Measurements from ENCODE around the gene PTPRM. TPM values are rescaled to one million over a fixed set of nuclear protein-coding genes. Genes with fewer than 3 reads are reported as not detected.

PTPRM gene
- total and polyA plus RNA-seq, 2 experiments from 2014 or later, result 30.9 to 62.8 TPM

DNA sequence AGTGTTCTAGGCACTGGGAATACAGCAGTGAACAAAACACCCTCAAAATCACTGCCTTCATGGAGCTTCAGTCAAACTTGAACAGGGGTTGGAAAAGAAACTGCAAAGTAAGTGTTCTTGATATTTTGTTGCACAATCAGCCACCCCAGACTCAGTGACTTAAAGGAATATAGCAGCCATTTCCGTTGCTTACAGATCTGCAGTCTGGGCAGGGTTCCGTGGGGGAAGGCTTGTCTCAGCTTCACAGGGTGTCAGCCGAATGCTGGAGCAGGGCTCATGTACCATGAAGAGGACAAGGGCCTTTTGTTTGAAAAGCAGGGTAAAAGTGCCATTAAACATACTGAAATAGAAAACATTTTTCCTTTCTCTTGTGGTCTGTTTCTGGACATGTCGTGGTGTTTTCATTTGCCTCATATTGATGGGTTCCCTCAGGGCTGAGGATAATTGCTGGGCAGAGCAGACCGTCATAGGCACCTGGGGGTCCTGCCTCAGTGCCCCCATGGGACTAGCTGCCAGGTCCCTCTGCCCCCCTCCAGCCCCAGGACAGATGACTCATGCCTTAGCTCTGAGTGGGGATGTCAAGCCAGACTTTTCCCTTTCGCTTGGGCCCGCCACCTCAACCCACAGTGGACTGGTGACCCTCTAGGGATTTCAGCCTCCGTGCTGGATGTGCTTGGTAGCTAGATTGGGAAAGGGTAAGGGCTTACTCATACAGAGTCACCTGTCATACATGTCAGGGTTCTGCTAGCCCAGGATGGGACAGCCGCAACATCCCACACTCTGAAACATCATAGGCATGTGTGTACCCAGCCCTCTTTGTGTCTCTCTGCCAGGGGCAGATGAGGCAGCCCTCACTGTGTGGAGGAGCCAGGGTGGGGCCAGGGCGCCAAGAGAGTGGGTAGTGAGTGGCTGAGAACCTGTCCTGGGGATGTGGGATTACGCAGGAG is 96.5 kb downstream of the PTPRM start:
- Histone ChIP-seq H3K27me3 (replicated peaks; ENCODE audit: insufficient read depth) (no peaks in the 10 kb centered on the region), H3K9me2 (ENCODE audit: insufficient read depth) (no peaks in the 10 kb centered on the region), H3K4me3 (no peak overlapping the region), H3K9ac (no peak overlapping the region), H3K27ac (no peak overlapping the region), H3K36me3 (ENCODE audit: low read depth) (no peaks in the 10 kb centered on the region), H3F3A (ENCODE audit: insufficient read depth) (no peaks in the 10 kb centered on the region), H3K4me1 (ENCODE audit: insufficient read depth) (no peaks in the 10 kb centered on the region), H3K79me2 (ENCODE audit: insufficient read depth) (0 out of 2 replicates have a peak, but pooled peaks cover 10% of the 10 kb centered on the region), H3K9me3 (ENCODE audit: low read depth) (no peaks in the 10 kb centered on the region), H2AFZ (no peak overlapping the region), H3K4me2 (ENCODE audit: unreplicated experiment) (no peak overlapping the region), H4K20me1 (ENCODE audit: insufficient read depth) (no peaks in the 10 kb centered on the region)
- no peak for DNase-seq
- 97 to 98% methylated on average over 11 of the region's 11 CpGs for WGBS, 2 experiments (ENCODE audit: low coverage in 1 of 2, low lambda C conversion rate in 2 of 2, missing lambda C conversion rate in 2 of 2)
- no peak for TF ChIP-seq EZH2phosphoT487 (IDR thresholded peaks at IDR 0.05; ENCODE audit: insufficient read depth, low read depth)
- no peak for TF ChIP-seq EZH2 (IDR thresholded peaks at IDR 0.05; ENCODE audit: insufficient read depth, poor library complexity, severe bottlenecking)
- in situ Hi-C loops (cut with MboI), result no loop called here

GRCh38 chr18:7666195-7666776 is 99.2 kb downstream of the PTPRM start:
- Histone ChIP-seq H3K4me2 (ENCODE audit: unreplicated experiment) (no peak overlapping the region), H3F3A (ENCODE audit: insufficient read depth) (no peaks in the 10 kb centered on the region)
- 94 to 100% methylated on average over 4 of the region's 4 CpGs for WGBS, 2 experiments (ENCODE audit: low coverage in 1 of 2, low lambda C conversion rate in 2 of 2, missing lambda C conversion rate in 2 of 2)

GRCh38 chr18:7668392-7668791 is 101.3 kb downstream of the PTPRM start:
- in situ Hi-C loops (cut with MboI), result no loop called here
- DNase-seq, result no peak

More at GRCh38 chr18:7666195-7666776, 99.2 kb downstream of the PTPRM start:
- in situ Hi-C loops (cut with MboI), result no loop called here
- TF ChIP-seq EZH2phosphoT487 (IDR thresholded peaks at IDR 0.05; ENCODE audit: insufficient read depth, low read depth) (no peak), EZH2 (IDR thresholded peaks at IDR 0.05; ENCODE audit: insufficient read depth, poor library complexity, severe bottlenecking) (no peak)
- no peak overlapping the region for H3K9ac ChIP-seq
- no peaks in the 10 kb centered on the region for H3K27me3 ChIP-seq (replicated peaks; ENCODE audit: insufficient read depth)
- H3K9me2 ChIP-seq (ENCODE audit: insufficient read depth), result no peaks in the 10 kb centered on the region
- H3K4me1 ChIP-seq (ENCODE audit: insufficient read depth), result no peaks in the 10 kb centered on the region
- no peak overlapping the region for H3K27ac ChIP-seq
- no peaks in the 10 kb centered on the region for H3K79me2 ChIP-seq (ENCODE audit: insufficient read depth)
- no peak overlapping the region for H3K4me3 ChIP-seq
- no peaks in the 10 kb centered on the region for H3K36me3 ChIP-seq (ENCODE audit: low read depth)
- no peak overlapping the region for H2AFZ ChIP-seq
- H3K9me3 ChIP-seq (ENCODE audit: low read depth), result no peaks in the 10 kb centered on the region
- H4K20me1 ChIP-seq (ENCODE audit: insufficient read depth), result no peaks in the 10 kb centered on the region
- no peak for DNase-seq

GRCh38 chr18:7669361-7669760 is 102.2 kb downstream of the PTPRM start:
- Histone ChIP-seq H4K20me1 (ENCODE audit: insufficient read depth) (no peaks in the 10 kb centered on the region), H3K4me2 (ENCODE audit: unreplicated experiment) (no peak overlapping the region), H3K36me3 (ENCODE audit: low read depth) (no peaks in the 10 kb centered on the region), H3K9ac (no peak overlapping the region), H3K79me2 (ENCODE audit: insufficient read depth) (no peaks in the 10 kb centered on the region), H3K27me3 (replicated peaks; ENCODE audit: insufficient read depth) (no peaks in the 10 kb centered on the region), H3K27ac (no peak overlapping the region), H2AFZ (no peak overlapping the region), H3K9me2 (ENCODE audit: insufficient read depth) (no peaks in the 10 kb centered on the region), H3K4me1 (ENCODE audit: insufficient read depth) (no peaks in the 10 kb centered on the region), H3F3A (ENCODE audit: insufficient read depth) (no peaks in the 10 kb centered on the region), H3K4me3 (no peak overlapping the region), H3K9me3 (ENCODE audit: low read depth) (no peaks in the 10 kb centered on the region)
- no peak for DNase-seq
- 96 to 97% methylated on average over 3 of the region's 3 CpGs for WGBS, 2 experiments (ENCODE audit: low coverage in 1 of 2, low lambda C conversion rate in 2 of 2, missing lambda C conversion rate in 2 of 2)
- TF ChIP-seq EZH2 (IDR thresholded peaks at IDR 0.05; ENCODE audit: insufficient read depth, poor library complexity, severe bottlenecking) (no peak), EZH2phosphoT487 (IDR thresholded peaks at IDR 0.05; ENCODE audit: insufficient read depth, low read depth) (no peak)
- in situ Hi-C loops (cut with MboI), result no loop called here

More at GRCh38 chr18:7668392-7668791, 101.3 kb downstream of the PTPRM start:
- Histone ChIP-seq H3K9me2 (ENCODE audit: insufficient read depth) (no peaks in the 10 kb centered on the region), H3K4me2 (ENCODE audit: unreplicated experiment) (no peak overlapping the region), H3K4me1 (ENCODE audit: insufficient read depth) (no peaks in the 10 kb centered on the region), H3K36me3 (ENCODE audit: low read depth) (no peaks in the 10 kb centered on the region), H3K9me3 (ENCODE audit: low read depth) (no peaks in the 10 kb centered on the region), H3F3A (ENCODE audit: insufficient read depth) (no peaks in the 10 kb centered on the region), H3K27me3 (replicated peaks; ENCODE audit: insufficient read depth) (no peaks in the 10 kb centered on the region), H2AFZ (no peak overlapping the region), H4K20me1 (ENCODE audit: insufficient read depth) (no peaks in the 10 kb centered on the region), H3K9ac (no peak overlapping the region), H3K79me2 (ENCODE audit: insufficient read depth) (no peaks in the 10 kb centered on the region), H3K27ac (no peak overlapping the region), H3K4me3 (no peak overlapping the region)
- TF ChIP-seq EZH2 (IDR thresholded peaks at IDR 0.05; ENCODE audit: insufficient read depth, poor library complexity, severe bottlenecking) (no peak), EZH2phosphoT487 (IDR thresholded peaks at IDR 0.05; ENCODE audit: insufficient read depth, low read depth) (no peak)
- WGBS, 2 experiments (ENCODE audit: low coverage in 1 of 2, low lambda C conversion rate in 2 of 2, missing lambda C conversion rate in 2 of 2), result 96 to 97% methylated on average over 3 of the region's 3 CpGs
